Right hindlimb (tissue), 1 donor: ENCODE data around the gene MSI1.

Experiments used
- DNase-seq: peaks from one replicate; pipeline ENCODE4 v3.0.0-alpha.2; 2018

Gene MSI1

GRCh38 chr12:120376934-120377572 lies 8.1 kb upstream of the MSI1 start:
- DNase-seq, result no peak

- no peak for DNase-seq
Observed at GRCh38 chr12:120376416-120376815, 7.5 kb upstream of the MSI1 start.

DNA sequence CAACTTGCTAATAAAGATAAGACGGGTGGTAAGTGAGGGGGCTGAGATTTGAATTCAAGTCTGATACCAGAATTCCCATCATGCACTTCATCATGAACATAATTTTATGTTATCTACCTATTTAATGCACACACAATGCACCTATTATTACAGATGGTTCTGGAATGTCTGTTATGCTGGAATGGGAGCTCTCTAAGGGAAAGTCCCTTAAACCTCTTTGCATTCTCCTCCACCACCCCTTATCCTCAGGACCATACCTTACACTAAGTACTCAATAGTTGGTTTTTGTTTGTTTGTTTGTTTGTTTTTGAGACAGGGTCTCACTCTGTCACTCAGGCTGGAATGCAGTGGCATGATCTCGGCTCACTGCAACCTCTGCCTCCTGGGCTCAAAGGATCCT lies 7.0 kb upstream of the MSI1 start:
- DNase-seq, result no peak

- DNase-seq, result no peak
Observed at GRCh38 chr12:120373683-120374082, 4.7 kb upstream of the MSI1 start.

DNA sequence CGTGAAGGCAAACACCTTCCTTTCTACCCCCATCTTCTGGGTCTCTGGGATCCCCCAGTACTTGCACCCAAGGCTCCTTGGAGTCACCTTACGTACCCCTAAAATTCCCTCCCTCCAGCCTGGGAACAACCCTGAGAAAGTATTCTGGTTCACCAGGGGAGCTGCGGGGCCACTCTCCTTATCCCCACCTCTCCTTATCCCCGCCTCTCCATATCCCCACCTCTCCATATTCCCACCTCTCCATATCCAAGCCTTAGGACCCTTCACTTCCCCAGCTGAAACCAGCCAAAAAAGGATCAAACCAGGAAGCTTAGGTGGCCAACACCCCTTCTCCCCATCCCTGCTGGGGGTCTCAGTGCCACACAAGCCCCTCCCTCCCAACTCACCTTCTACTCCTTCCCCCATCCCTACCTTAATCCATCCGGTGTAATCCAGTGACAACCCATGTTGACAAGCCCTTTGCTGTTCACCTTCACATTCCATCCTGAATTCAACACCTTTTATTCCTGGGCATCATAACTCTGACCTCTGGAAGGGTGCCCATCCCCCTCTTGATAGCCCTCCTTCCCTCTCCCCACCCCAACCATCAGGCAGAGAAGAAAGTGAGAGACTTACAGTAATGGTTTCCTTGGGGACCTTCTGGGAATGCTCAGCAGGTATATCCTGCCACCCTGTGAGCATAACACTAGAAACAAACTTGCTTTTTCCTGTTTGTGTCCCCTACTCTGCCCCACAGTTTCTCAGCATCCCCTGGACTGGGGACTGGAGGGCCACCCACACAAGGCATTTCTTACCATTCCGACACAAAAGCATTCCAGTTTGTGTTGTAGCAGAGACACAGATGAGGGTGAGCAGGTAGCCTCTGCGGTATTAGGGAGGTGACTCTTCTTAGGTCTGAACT lies 1.6 kb upstream of the MSI1 start:
- no peak for DNase-seq

GRCh38 chr12:120369603-120370342 lies 809 bp upstream of the MSI1 start:
- no peak for DNase-seq

DNA sequence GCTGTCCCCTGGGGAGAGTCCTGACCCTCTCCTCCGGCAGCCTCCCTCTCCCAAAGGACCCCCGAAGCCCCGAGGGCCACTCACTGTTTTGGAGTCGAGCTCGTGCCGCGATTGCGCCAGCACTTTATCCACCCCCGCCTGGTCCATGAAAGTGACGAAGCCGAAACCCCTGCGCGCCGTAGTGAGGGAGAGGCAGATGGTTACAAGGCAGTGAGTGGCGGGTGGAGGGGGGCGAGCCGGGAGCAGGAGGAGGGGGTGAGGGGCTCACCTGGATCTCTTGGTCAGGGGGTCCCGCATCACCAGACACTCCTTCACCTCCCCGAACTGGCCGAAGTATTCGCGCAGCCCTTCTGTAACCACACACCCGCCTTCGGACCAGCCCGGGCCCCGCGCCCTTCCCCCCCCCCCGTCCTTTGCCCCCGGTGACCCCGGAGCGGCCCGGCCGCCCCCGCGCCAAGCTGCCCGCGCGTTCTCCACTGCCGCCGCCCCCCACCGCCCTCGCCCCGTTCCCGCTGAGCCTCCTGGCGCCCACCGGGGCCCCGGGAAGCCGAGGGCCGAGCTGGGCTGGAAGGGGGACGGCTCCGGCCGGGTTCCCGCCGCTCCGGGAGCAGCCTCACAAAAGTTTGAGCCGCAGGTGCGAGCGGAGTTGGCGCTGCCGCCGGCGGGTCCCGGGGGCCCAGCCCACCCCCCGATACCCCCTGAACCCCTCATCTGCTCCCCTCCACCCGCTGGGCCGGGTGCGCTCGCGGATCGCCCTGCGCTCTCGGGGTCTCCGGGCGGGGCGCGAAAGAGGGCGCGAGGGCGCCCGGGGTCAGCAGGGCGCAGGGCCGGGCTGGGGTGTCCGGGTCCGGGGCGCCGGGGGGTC lies 808 bp downstream of the MSI1 start:
- DNase-seq, result no peak

DNA sequence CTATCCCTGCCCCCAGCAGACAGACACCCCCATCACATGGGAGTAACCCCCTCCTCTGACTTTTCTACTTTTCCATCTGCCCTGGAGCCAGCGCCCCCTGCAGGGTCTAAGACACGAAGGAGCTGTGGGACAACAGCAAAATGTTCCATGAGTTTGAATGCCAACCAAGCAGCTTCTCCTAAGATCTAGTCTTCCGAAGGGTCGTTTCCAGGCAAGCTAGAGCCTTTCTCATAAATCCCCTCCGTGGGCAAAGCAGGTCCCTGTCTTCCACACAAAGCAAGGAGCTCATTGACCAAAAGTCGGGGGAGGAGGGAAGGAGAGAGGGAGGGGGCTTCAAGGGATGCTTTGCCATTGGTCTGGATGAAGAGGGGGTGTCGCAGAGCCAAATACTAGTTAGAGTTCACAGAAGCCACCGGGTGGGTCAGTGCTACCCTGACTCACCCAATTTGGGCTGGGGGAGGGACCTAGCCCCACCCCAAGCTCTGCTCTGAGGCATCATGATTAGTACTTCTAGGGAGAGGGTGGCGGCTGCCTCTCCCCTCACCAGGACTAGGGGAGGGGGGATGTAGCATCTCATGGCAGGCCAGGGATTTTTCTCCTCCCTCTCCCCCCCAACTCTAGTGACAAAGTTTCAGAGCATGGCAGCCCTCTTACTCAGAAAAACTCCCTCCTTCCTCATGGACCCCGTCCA lies 1.6 kb downstream of the MSI1 start:
- DNase-seq, result no peak

GRCh38 chr12:120366845-120367232 lies 2.1 kb downstream of the MSI1 start:
- no peak for DNase-seq

GRCh38 chr12:120366341-120366705 lies 2.6 kb downstream of the MSI1 start:
- DNase-seq, result no peak

DNA sequence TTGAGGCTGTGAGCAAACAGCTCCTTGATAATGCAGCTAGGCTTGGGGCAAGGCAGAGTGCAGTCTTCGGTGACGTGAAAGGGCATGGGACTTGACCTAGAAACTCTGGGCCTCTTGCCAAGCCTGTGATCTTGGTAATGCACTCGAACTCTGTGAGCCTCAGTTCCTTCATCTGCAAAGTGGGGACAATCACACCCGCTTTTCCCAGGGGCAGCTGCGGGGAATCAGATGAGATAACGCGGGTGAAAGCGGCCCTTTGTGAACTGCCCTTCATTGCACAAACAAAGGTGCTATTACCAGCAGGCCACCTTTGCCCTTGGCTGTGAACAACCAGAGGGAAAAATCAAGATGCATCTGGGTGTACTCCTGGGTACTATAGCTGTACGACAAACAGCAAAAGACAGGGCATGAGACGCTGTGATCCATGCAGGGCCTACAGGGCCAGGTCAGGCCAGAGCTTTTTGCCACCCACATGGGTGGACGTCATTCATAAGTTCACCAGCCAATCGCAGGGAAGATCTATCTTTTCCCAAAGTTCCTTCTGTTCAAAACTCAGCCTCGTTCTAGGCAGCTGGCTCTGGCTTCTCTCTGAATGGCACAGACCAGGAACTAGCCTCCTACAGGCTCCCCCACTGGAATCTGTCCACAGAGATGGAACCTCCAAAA lies 3.2 kb downstream of the MSI1 start:
- no peak for DNase-seq

- DNase-seq, result no peak
Observed at GRCh38 chr12:120364487-120364886, 4.5 kb downstream of the MSI1 start.

DNA sequence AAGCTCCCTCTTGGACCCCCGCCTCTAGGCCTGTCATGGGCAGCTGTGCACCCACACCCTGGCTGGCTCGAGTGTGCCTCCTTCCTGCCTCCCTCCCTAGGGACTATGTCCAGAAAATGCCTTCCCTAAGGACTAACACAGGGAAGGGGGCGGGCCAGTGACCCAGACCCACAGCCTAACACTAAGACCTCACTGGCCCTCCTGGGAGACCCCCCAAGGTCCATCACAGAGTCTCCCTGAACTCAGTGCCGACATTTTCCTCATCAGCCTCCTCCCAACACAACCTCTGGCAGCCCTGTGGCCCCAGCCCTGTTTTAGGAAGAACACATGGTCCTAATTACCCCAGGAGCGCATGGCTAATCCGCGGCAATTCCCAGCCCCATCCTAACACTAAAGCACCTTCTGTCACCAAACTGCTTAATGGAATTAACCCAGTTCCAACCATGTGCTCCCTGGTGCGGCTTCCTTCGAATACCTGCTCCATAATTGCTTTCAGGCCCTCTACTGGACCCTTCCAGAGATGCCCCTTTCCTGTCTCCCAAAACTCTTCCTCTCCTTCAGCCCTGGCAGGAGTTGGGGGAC lies 5.6 kb downstream of the MSI1 start:
- DNase-seq, result no peak

- DNase-seq, result no peak
Observed at GRCh38 chr12:120362516-120363273, 6.3 kb downstream of the MSI1 start.

GRCh38 chr12:120361506-120362208 lies 7.3 kb downstream of the MSI1 start:
- DNase-seq, result peak; percentile 85

DNA sequence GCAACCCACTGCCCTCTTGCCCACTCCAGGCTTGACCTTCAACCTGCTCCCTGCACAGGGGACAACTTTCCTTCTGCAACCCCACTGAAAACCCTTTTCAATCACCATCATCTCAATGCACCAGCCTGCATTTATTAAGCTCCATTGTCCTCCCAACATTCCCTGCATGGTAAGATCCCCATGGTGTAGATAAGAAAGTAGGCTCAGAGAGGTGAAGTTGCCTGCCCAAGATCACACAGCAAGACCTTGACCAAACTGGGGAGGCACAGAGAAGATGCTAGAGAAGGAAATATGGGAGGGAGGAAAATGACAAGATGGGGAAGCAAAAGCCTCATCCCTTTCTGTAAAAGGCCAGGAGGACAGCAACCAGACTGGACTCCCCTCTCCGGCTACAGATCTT lies 9.8 kb downstream of the MSI1 start:
- no peak for DNase-seq

DNA sequence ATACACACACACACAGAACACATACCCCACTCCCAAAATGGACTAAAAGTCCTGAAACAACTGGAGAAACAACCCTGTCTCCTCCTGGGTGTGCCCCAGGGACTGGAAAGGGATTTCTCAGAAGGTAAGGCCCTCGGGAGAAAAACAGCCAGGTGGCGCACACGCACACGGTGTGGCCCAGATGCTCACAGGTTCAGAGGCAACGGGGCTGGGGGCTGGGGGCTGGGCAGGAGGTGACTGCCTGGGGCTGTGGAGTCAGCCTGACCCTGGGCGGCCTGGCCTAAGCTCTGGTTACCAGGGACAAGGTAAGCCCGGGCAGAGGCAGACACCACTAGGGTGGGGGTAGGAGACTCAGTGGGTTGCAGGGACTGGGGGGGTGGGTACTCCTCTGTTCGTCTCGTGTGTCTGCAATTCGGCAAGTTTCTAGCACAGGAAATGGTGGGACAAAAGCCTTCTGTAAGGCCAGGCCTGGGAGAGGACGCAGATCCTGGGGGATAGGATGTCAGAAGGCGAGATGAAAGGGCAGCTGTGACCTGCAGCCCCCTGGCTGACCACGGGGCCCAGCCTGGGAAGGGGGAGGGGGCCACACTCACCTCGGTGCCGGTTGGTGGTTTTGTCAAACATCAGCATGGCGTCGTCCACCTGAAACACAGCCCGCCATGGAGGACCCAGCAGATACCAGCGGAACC lies 10.4 kb downstream of the MSI1 start:
- no peak for DNase-seq

- no peak for DNase-seq
Observed at GRCh38 chr12:120357104-120357503, 11.9 kb downstream of the MSI1 start.

- DNase-seq, result peak; percentile 82
Observed at GRCh38 chr12:120356567-120357030, 12.4 kb downstream of the MSI1 start.
